ENCODE data around the gene SMIM5. TPM values are rescaled to one million over a fixed set of nuclear protein-coding genes. Genes with fewer than 3 reads are reported as not detected.

The SMIM5 gene
- total RNA-seq, 8 experiments from 2014 or later: 0.16 to 3.9 (median 0.88) TPM

- in situ Hi-C loops (cut with MboI; ENCODE audit: low pct_unique_long_range_greater_than_20kb in 2 of 9, low sequenced_read_pairs in 9 of 9, unreplicated experiment in 9 of 9): no loop called here
- no peak for ATAC-seq (replicated peaks in 6 of 8)
- H3K4me1 ChIP-seq (replicated peaks in 1 of 2): no peaks in the 10 kb centered on the region
- 50 to 100% (median 89%) methylated on average over 1 to 13 of the region's 20 CpGs; no CpG with 5 or more reads in 3 of the 10 experiments for WGBS, 10 experiments
- H3K4me3 ChIP-seq: no peak overlapping the region
- no peak overlapping the region for H3K27ac ChIP-seq
These were observed 21.3 kb upstream of the SMIM5 start for GRCh38 chr17:75611851-75612429.

GRCh38 chr17:75612906-75613626 is 20.2 kb upstream of the SMIM5 start:
- Histone ChIP-seq H3K4me1 (replicated peaks in 1 of 2) (no peaks in the 10 kb centered on the region), H3K4me3 (no peak overlapping the region), H3K27ac (no peak overlapping the region)
- WGBS, 10 experiments: 70 to 100% (median 97%) methylated on average over 1 to 6 of the region's 27 CpGs; no CpG with 5 or more reads in 6 of the 10 experiments
- peak in 1 of 8 experiments; percentile 10 for ATAC-seq (replicated peaks in 6 of 8)
- in situ Hi-C loops (cut with MboI; ENCODE audit: low pct_unique_long_range_greater_than_20kb in 2 of 9, low sequenced_read_pairs in 9 of 9, unreplicated experiment in 9 of 9): no loop called here

GRCh38 chr17:75614006-75614405 is 19.2 kb upstream of the SMIM5 start:
- H3K4me1 ChIP-seq (replicated peaks in 1 of 2): no peaks in the 10 kb centered on the region
- no peak overlapping the region for H3K4me3 ChIP-seq
- no peak overlapping the region for H3K27ac ChIP-seq
- WGBS, 10 experiments: no CpG with 5 or more reads among the region's 12 CpGs
- peak in 4 of 8 experiments; percentile 6 to 23 (median 16) for ATAC-seq (replicated peaks in 6 of 8)
- in situ Hi-C loops (cut with MboI; ENCODE audit: low pct_unique_long_range_greater_than_20kb in 2 of 9, low sequenced_read_pairs in 9 of 9, unreplicated experiment in 9 of 9): no loop called here

- Histone ChIP-seq H3K4me3 (no peak overlapping the region), H3K27ac (no peak overlapping the region), H3K4me1 (replicated peaks in 1 of 2) (no peaks in the 10 kb centered on the region)
- ATAC-seq (replicated peaks in 6 of 8): peak in 2 of 8 experiments; percentile 6
- in situ Hi-C loops (cut with MboI; ENCODE audit: low pct_unique_long_range_greater_than_20kb in 2 of 9, low sequenced_read_pairs in 9 of 9, unreplicated experiment in 9 of 9): no loop called here
- 0 to 100% (median 89%) methylated on average over 1 to 4 of the region's 19 CpGs; no CpG with 5 or more reads in 7 of the 10 experiments for WGBS, 10 experiments
These were observed 18.5 kb upstream of the SMIM5 start for GRCh38 chr17:75614556-75615270.

GRCh38 chr17:75615301-75615700 is 17.9 kb upstream of the SMIM5 start:
- H3K27ac ChIP-seq: no peak overlapping the region
- H3K4me3 ChIP-seq: no peak overlapping the region
- ATAC-seq (replicated peaks in 6 of 8): no peak
- H3K4me1 ChIP-seq (replicated peaks in 1 of 2): no peaks in the 10 kb centered on the region
- WGBS, 10 experiments: 70 to 87% (median 80%) methylated on average over 2 to 7 of the region's 11 CpGs; no CpG with 5 or more reads in 7 of the 10 experiments
- in situ Hi-C loops (cut with MboI; ENCODE audit: low pct_unique_long_range_greater_than_20kb in 2 of 9, low sequenced_read_pairs in 9 of 9, unreplicated experiment in 9 of 9): no loop called here

- Histone ChIP-seq H3K27ac (no peak overlapping the region), H3K4me3 (no peak overlapping the region), H3K4me1 (replicated peaks in 1 of 2) (peaks cover 0 to 4% of the 10 kb centered on the region in 2 donors)
- in situ Hi-C loops (cut with MboI; ENCODE audit: low pct_unique_long_range_greater_than_20kb in 2 of 9, low sequenced_read_pairs in 9 of 9, unreplicated experiment in 9 of 9): no loop called here
- no peak for ATAC-seq (replicated peaks in 6 of 8)
- 20 to 100% (median 92%) methylated on average over 1 to 3 of the region's 24 CpGs; no CpG with 5 or more reads in 6 of the 10 experiments for WGBS, 10 experiments
These were observed 16.6 kb upstream of the SMIM5 start for GRCh38 chr17:75616521-75617122.

- H3K4me1 ChIP-seq (replicated peaks in 1 of 2): peaks cover 4 to 10% of the 10 kb centered on the region in 2 donors
- no peak overlapping the region for H3K27ac ChIP-seq
- in situ Hi-C loops (cut with MboI; ENCODE audit: low pct_unique_long_range_greater_than_20kb in 2 of 9, low sequenced_read_pairs in 9 of 9, unreplicated experiment in 9 of 9): no loop called here
- no peak for ATAC-seq (replicated peaks in 6 of 8)
- WGBS, 10 experiments: 49 to 96% (median 80%) methylated on average over 4 to 5 of the region's 16 CpGs; no CpG with 5 or more reads in 7 of the 10 experiments
- no peak overlapping the region for H3K4me3 ChIP-seq
These were observed 16.0 kb upstream of the SMIM5 start for GRCh38 chr17:75617218-75617617.

GRCh38 chr17:75617675-75618074 is 15.6 kb upstream of the SMIM5 start:
- WGBS, 10 experiments: 70 to 100% methylated on average over 1 to 2 of the region's 11 CpGs; no CpG with 5 or more reads in 8 of the 10 experiments
- H3K4me1 ChIP-seq (replicated peaks in 1 of 2): peaks cover 8 to 15% of the 10 kb centered on the region in 2 donors
- ATAC-seq (replicated peaks in 6 of 8): no peak
- in situ Hi-C loops (cut with MboI; ENCODE audit: low pct_unique_long_range_greater_than_20kb in 2 of 9, low sequenced_read_pairs in 9 of 9, unreplicated experiment in 9 of 9): no loop called here
- H3K4me3 ChIP-seq: no peak overlapping the region
- H3K27ac ChIP-seq: no peak overlapping the region

GRCh38 chr17:75619506-75620431 is 13.5 kb upstream of the SMIM5 start:
- no peak overlapping the region for H3K27ac ChIP-seq
- 63 to 82% (median 69%) methylated on average over 5 to 9 of the region's 36 CpGs; no CpG with 5 or more reads in 7 of the 10 experiments for WGBS, 10 experiments
- in situ Hi-C loops (cut with MboI; ENCODE audit: low pct_unique_long_range_greater_than_20kb in 2 of 9, low sequenced_read_pairs in 9 of 9, unreplicated experiment in 9 of 9): no loop called here
- peaks cover 11 to 15% of the 10 kb centered on the region in 2 donors for H3K4me1 ChIP-seq (replicated peaks in 1 of 2)
- peak; percentile 26 to 69 (median 46) for ATAC-seq (replicated peaks in 6 of 8)
- H3K4me3 ChIP-seq: no peak overlapping the region

- WGBS, 10 experiments: 90 to 100% methylated on average over 2 of the region's 4 CpGs; no CpG with 5 or more reads in 8 of the 10 experiments
- in situ Hi-C loops (cut with MboI; ENCODE audit: low pct_unique_long_range_greater_than_20kb in 2 of 9, low sequenced_read_pairs in 9 of 9, unreplicated experiment in 9 of 9): no loop called here
- no peak overlapping the region for H3K4me3 ChIP-seq
- no peak overlapping the region for H3K27ac ChIP-seq
- peaks cover 11 to 15% of the 10 kb centered on the region in 2 donors for H3K4me1 ChIP-seq (replicated peaks in 1 of 2)
- ATAC-seq (replicated peaks in 6 of 8): no peak
These were observed 11.7 kb upstream of the SMIM5 start for GRCh38 chr17:75621489-75621888.

- in situ Hi-C loops (cut with MboI; ENCODE audit: low pct_unique_long_range_greater_than_20kb in 2 of 9, low sequenced_read_pairs in 9 of 9, unreplicated experiment in 9 of 9): no loop called here
- H3K4me1 ChIP-seq (replicated peaks in 1 of 2): peaks cover 11 to 15% of the 10 kb centered on the region in 2 donors
- 29 to 100% (median 55%) methylated on average over 1 to 4 of the region's 8 CpGs; no CpG with 5 or more reads in 4 of the 10 experiments for WGBS, 10 experiments
- H3K4me3 ChIP-seq: no peak overlapping the region
- peak in 5 of 8 experiments; percentile 46 to 78 (median 61) for ATAC-seq (replicated peaks in 6 of 8)
- H3K27ac ChIP-seq: no peak overlapping the region
These were observed 11.2 kb upstream of the SMIM5 start for GRCh38 chr17:75622076-75622475.

- H3K27ac ChIP-seq: no peak overlapping the region
- in situ Hi-C loops (cut with MboI; ENCODE audit: low pct_unique_long_range_greater_than_20kb in 2 of 9, low sequenced_read_pairs in 9 of 9, unreplicated experiment in 9 of 9): no loop called here
- WGBS, 10 experiments: 79 to 100% (median 93%) methylated on average over 2 to 10 of the region's 15 CpGs; no CpG with 5 or more reads in 4 of the 10 experiments
- H3K4me1 ChIP-seq (replicated peaks in 1 of 2): peaks cover 11 to 15% of the 10 kb centered on the region in 2 donors
- no peak for ATAC-seq (replicated peaks in 6 of 8)
- H3K4me3 ChIP-seq: no peak overlapping the region
These were observed 10.4 kb upstream of the SMIM5 start for GRCh38 chr17:75622771-75623273.

Measured in motor neuron (in vitro differentiated cells).